Neuronal stem cell (in vitro differentiated cells): Measurements from ENCODE around the gene ACO2.

Experiments used
- DNase-seq: peaks from one replicate; pipeline ENCODE4 v3.0.0-alpha.2; 2013; ENCODE audit warnings: low spot score
- H2AFZ ChIP-seq: one replicate; pipeline ENCODE4 v1.6.1; 2013; ENCODE audit warnings: mild to moderate bottlenecking, low read length, inconsistent platforms
- H2AK5ac ChIP-seq: 2 replicates; pipeline ENCODE4 v1.6.1; 2013; ENCODE audit warnings: low read depth, mild to moderate bottlenecking, inconsistent platforms, low read length, moderate library complexity, mixed read lengths
- H2BK120ac ChIP-seq: 2 replicates; pipeline ENCODE4 v1.6.1; 2013; ENCODE audit warnings: low read depth, mild to moderate bottlenecking, inconsistent platforms, low read length, moderate library complexity, mixed read lengths
- H2BK12ac ChIP-seq: one replicate; pipeline ENCODE4 v1.6.1; 2013; ENCODE audit warnings: low read length, inconsistent platforms
- H2BK15ac ChIP-seq: 2 replicates; pipeline ENCODE4 v1.6.1; 2013; ENCODE audit warnings: mild to moderate bottlenecking, low read length, inconsistent platforms, mixed read lengths
- H2BK5ac ChIP-seq: one replicate; pipeline ENCODE4 v1.6.1; 2013; ENCODE audit warnings: inconsistent platforms, mild to moderate bottlenecking, low read length, moderate library complexity
- H3K14ac ChIP-seq: one replicate; pipeline ENCODE4 v1.6.1; 2013; ENCODE audit warnings: low read length, inconsistent platforms
- H3K18ac ChIP-seq: 2 replicates; pipeline ENCODE4 v1.6.1; 2013; ENCODE audit warnings: low read length, inconsistent platforms
- H3K23ac ChIP-seq: 2 replicates; pipeline ENCODE4 v1.6.1; 2013; ENCODE audit warnings: low read depth, mild to moderate bottlenecking, mixed read lengths, low read length, inconsistent platforms; ENCODE audit not compliant: poor library complexity
- H3K27ac ChIP-seq: replicated peaks from 3 replicates; pipeline ENCODE4 v1.5.1; 2013; ENCODE audit warnings: low read length, inconsistent platforms
- H3K27me3 ChIP-seq, 3 experiments: 2 replicates each; pipeline ENCODE4 v1.6.1; 2013; ENCODE audit warnings: low read length in 3 of 3, mild to moderate bottlenecking in 2 of 3, inconsistent platforms in 1 of 3, low read depth in 1 of 3, mixed read lengths in 1 of 3, moderate library complexity in 1 of 3; ENCODE audit not compliant: control insufficient read depth in 3 of 3, insufficient read depth in 3 of 3
- H3K36me3 ChIP-seq, 2 donors: replicated peaks in 1 of 2; 2 replicates each; pipeline ENCODE4 v1.6.1; 2013; ENCODE audit warnings: low read length in 2 of 2; ENCODE audit not compliant: control insufficient read depth in 2 of 2, insufficient read depth in 2 of 2
- H3K4ac ChIP-seq: 2 replicates; pipeline ENCODE4 v1.6.1; 2013; ENCODE audit warnings: inconsistent platforms, mild to moderate bottlenecking, low read length, moderate library complexity
- H3K4me1 ChIP-seq, 2 donors: 1 replicate in 1 of 2; 2 replicates in 1 of 2; pipeline ENCODE4 v1.6.1; 2013; ENCODE audit warnings: low read length in 2 of 2, low read depth in 1 of 2; ENCODE audit not compliant: control insufficient read depth in 2 of 2, insufficient read depth in 1 of 2
- H3K4me2 ChIP-seq: one replicate; pipeline ENCODE4 v1.6.1; 2013; ENCODE audit warnings: mild to moderate bottlenecking, low read length, inconsistent platforms; ENCODE audit not compliant: insufficient read depth, poor library complexity, severe bottlenecking
- H3K4me3 ChIP-seq, 2 donors: 2 replicates each; pipeline ENCODE4 v1.5.1; 2013; ENCODE audit warnings: low read length in 2 of 2, mild to moderate bottlenecking in 2 of 2, inconsistent platforms in 1 of 2, moderate library complexity in 1 of 2
- H3K79me1 ChIP-seq: one replicate; pipeline ENCODE4 v1.6.1; 2013; ENCODE audit warnings: low read depth, mild to moderate bottlenecking, inconsistent platforms, low read length, moderate library complexity
- H3K9ac ChIP-seq: one replicate; pipeline ENCODE4 v1.6.1; 2013; ENCODE audit warnings: mild to moderate bottlenecking, low read depth, low read length, inconsistent platforms; ENCODE audit not compliant: poor library complexity
- H3K9me3 ChIP-seq, 2 donors: replicated peaks in 1 of 2; 2 replicates each; pipeline versions ENCODE3 to v1.6.1; 2013; ENCODE audit warnings: low read length in 2 of 2, mild to moderate bottlenecking in 2 of 2, inconsistent platforms in 1 of 2, low read depth in 1 of 2, mixed read lengths in 1 of 2, moderate library complexity in 1 of 2; ENCODE audit not compliant: control insufficient read depth in 2 of 2, insufficient read depth in 1 of 2
- H4K8ac ChIP-seq: one replicate; pipeline ENCODE4 v1.6.1; 2013; ENCODE audit warnings: low read depth, mild to moderate bottlenecking, inconsistent platforms, low read length, moderate library complexity
- H4K91ac ChIP-seq: one replicate; pipeline ENCODE4 v1.6.1; 2013; ENCODE audit warnings: low read length, low read depth, mild to moderate bottlenecking, inconsistent platforms; ENCODE audit not compliant: poor library complexity
- WGBS, 2 donors: extraction: QIAGEN DNeasy Blood & Tissue Kit; methylation state at CpG; one replicate each; pipeline ENCODE4 v1.1.7; 2013; ENCODE audit warnings: missing lambda C conversion rate in 2 of 2, mixed read lengths in 1 of 2; ENCODE audit not compliant: insufficient read length in 2 of 2, insufficient replicate concordance in 1 of 2; ENCODE audit errors: extremely low coverage in 2 of 2; 5-methylcytosine and 5-hydroxymethylcytosine counted together

Gene ACO2

GRCh38 chr22:41530890-41531714 is 62.2 kb downstream of the ACO2 start:
- Histone ChIP-seq H3K9ac (no peak overlapping the region), H3K79me1 (peaks cover 15% of the 10 kb centered on the region), H2BK5ac (no peak overlapping the region), H2AK5ac (no peak overlapping the region), H3K4ac (no peak overlapping the region), H3K9me3 (no peaks in the 10 kb centered on the region), H2BK120ac (peak overlapping the region; percentile 64), H3K23ac (peak overlapping the region; percentile 58), H2BK12ac (no peak overlapping the region), H3K36me3 (peaks cover 52 to 83% of the 10 kb centered on the region in 2 donors), H4K8ac (no peak overlapping the region), H2AFZ (no peak overlapping the region), H3K14ac (no peak overlapping the region), H4K91ac (no peak overlapping the region), H3K4me3 (peak overlapping the region in 1 of 2 donors; percentile 39), H3K4me2 (no peak overlapping the region), H3K18ac (no peak overlapping the region), H2BK15ac (no peak overlapping the region), H3K27ac (no peak overlapping the region), H3K4me1 (no peaks in the 10 kb centered on the region), H3K27me3 (no peaks in the 10 kb centered on the region)
- DNase-seq: no peak
- no CpG with 5 or more reads among the region's 18 CpGs for WGBS, 2 donors

GRCh38 chr22:41531715-41532477 is 63.0 kb downstream of the ACO2 start:
- Histone ChIP-seq H2BK12ac (no peak overlapping the region), H2AK5ac (peak overlapping the region; percentile 58), H3K9me3 (no peaks in the 10 kb centered on the region), H3K23ac (no peak overlapping the region), H3K27ac (no peak overlapping the region), H2BK5ac (peak overlapping the region; percentile 54), H2AFZ (no peak overlapping the region), H3K4me1 (no peaks in the 10 kb centered on the region), H3K4me2 (no peak overlapping the region), H2BK15ac (no peak overlapping the region), H2BK120ac (no peak overlapping the region), H3K36me3 (peaks cover 45 to 76% of the 10 kb centered on the region in 2 donors), H3K18ac (peak overlapping the region; percentile 55), H3K27me3 (no peaks in the 10 kb centered on the region), H3K4ac (no peak overlapping the region), H3K79me1 (peaks cover 13% of the 10 kb centered on the region), H3K14ac (peak overlapping the region; percentile 21), H4K8ac (no peak overlapping the region), H3K9ac (peak overlapping the region; percentile 54), H4K91ac (no peak overlapping the region), H3K4me3 (peak overlapping the region in 1 of 2 donors; percentile 4)
- WGBS, 2 donors: no CpG with 5 or more reads among the region's 17 CpGs
- no peak for DNase-seq

GRCh38 chr22:41532908-41533825 is 64.2 kb downstream of the ACO2 start:
- Histone ChIP-seq H3K4me2 (no peak overlapping the region), H3K23ac (no peak overlapping the region), H3K36me3 (peaks cover 38 to 69% of the 10 kb centered on the region in 2 donors), H2BK5ac (no peak overlapping the region), H2BK12ac (no peak overlapping the region), H2AFZ (no peak overlapping the region), H3K27me3 (no peaks in the 10 kb centered on the region), H2BK120ac (no peak overlapping the region), H2AK5ac (no peak overlapping the region), H3K18ac (no peak overlapping the region), H4K91ac (no peak overlapping the region), H3K9me3 (no peaks in the 10 kb centered on the region), H2BK15ac (peak overlapping the region; percentile 28), H4K8ac (no peak overlapping the region), H3K79me1 (peaks cover 11% of the 10 kb centered on the region), H3K14ac (no peak overlapping the region), H3K4me1 (no peaks in the 10 kb centered on the region), H3K4me3 (no peak overlapping the region), H3K9ac (no peak overlapping the region), H3K4ac (no peak overlapping the region), H3K27ac (no peak overlapping the region)
- peak; percentile 70 for DNase-seq
- no CpG with 5 or more reads among the region's 19 CpGs for WGBS, 2 donors
